Neural crest cell (in vitro differentiated cells): ENCODE measurements around the gene SENP3. TPM values are rescaled to one million over a fixed set of nuclear protein-coding genes. Genes with fewer than 3 reads are reported as not detected.

Source experiments
- DNase-seq: peaks from one replicate; pipeline ENCODE4 v3.0.0; 2021; ENCODE audit warnings: low read depth, mixed read lengths, low spot score
- H3K27ac Mint-ChIP-seq: one replicate; pipeline ENCODE4 v1.8.0; 2021; ENCODE audit warnings: mild to moderate bottlenecking, mixed read lengths; ENCODE audit not compliant: unreplicated experiment
- H3K27me3 Mint-ChIP-seq: 2 replicates; pipeline ENCODE4 v1.8.0; 2021; ENCODE audit warnings: low read depth, mild to moderate bottlenecking, mixed read lengths
- H3K36me3 Mint-ChIP-seq: 2 replicates; pipeline ENCODE4 v1.8.0; 2021; ENCODE audit warnings: low read depth, mild to moderate bottlenecking, mixed read lengths
- H3K4me1 Mint-ChIP-seq: 2 replicates; pipeline ENCODE4 v1.8.0; 2021; ENCODE audit warnings: mixed read lengths
- H3K4me3 Mint-ChIP-seq: one replicate; pipeline ENCODE4 v1.8.0; 2021; ENCODE audit warnings: mild to moderate bottlenecking, mixed read lengths
- H3K9me3 Mint-ChIP-seq: 2 replicates; pipeline ENCODE4 v1.8.0; 2021; ENCODE audit warnings: mixed read lengths
- CTCF ChIP-seq: fragments of 200-600 bp; sonication (generic); conservative IDR thresholded peaks from 2 replicates; pipeline ENCODE4 v1.5.0; 2021; ENCODE audit warnings: antibody characterized with exemption, mild to moderate bottlenecking
- total RNA-seq: library from RNA; stranded (reverse); gene quantifications from 2 replicates; pipeline ENCODE4 v1.2.1, GENCODE V29; 2021

Gene SENP3
- total RNA-seq, 1 donor from 2014 or later: 83.7 TPM

GRCh38 chr17:7557147-7557764, 4.5 kb upstream of the SENP3 start:
- H3K4me1 Mint-ChIP-seq: peaks cover 25% of the 10 kb centered on the region
- H3K9me3 Mint-ChIP-seq: no peaks in the 10 kb centered on the region
- H3K27me3 Mint-ChIP-seq: peaks cover 9% of the 10 kb centered on the region
- no peak overlapping the region for H3K4me3 Mint-ChIP-seq
- no peak overlapping the region for H3K27ac Mint-ChIP-seq
- no peak for TF ChIP-seq CTCF
- DNase-seq: no peak
- H3K36me3 Mint-ChIP-seq: no peaks in the 10 kb centered on the region

- no peak for TF ChIP-seq CTCF
- peak overlapping the region; percentile 96 for H3K27ac Mint-ChIP-seq
- H3K4me1 Mint-ChIP-seq: peaks cover 31% of the 10 kb centered on the region
- no peaks in the 10 kb centered on the region for H3K36me3 Mint-ChIP-seq
- peak overlapping the region; percentile 89 for H3K4me3 Mint-ChIP-seq
- no peak for DNase-seq
- no peaks in the 10 kb centered on the region for H3K9me3 Mint-ChIP-seq
- peaks cover 9% of the 10 kb centered on the region for H3K27me3 Mint-ChIP-seq
These were observed 3.8 kb upstream of the SENP3 start for GRCh38 chr17:7557775-7558543.

- Mint-ChIP-seq H3K4me3 (peak within 1 kb of the TSS; percentile 89), H3K4me1 (peaks cover 32% of the 10 kb centered on the region), H3K9me3 (no peaks in the 10 kb centered on the region), H3K27me3 (peaks cover 9% of the 10 kb centered on the region), H3K36me3 (no peaks in the 10 kb centered on the region), H3K27ac (peak within 1 kb of the TSS; percentile 96)
- TF ChIP-seq CTCF: no peak
- DNase-seq: no peak
These were observed 3.0 kb upstream of the SENP3 start, which contains the start of gene TNFSF13 for GRCh38 chr17:7558544-7559319. TNFSF13 (plus strand) TSS chr17:7558750; CDS start chr17:7559040, 290 bp downstream.

- Mint-ChIP-seq H3K27me3 (peaks cover 9% of the 10 kb centered on the region), H3K4me3 (peak overlapping the region; percentile 93), H3K36me3 (no peaks in the 10 kb centered on the region), H3K9me3 (no peaks in the 10 kb centered on the region), H3K27ac (no peak overlapping the region), H3K4me1 (peaks cover 37% of the 10 kb centered on the region)
- DNase-seq: no peak
- TF ChIP-seq CTCF: no peak
These were observed 2.2 kb upstream of the SENP3 start for GRCh38 chr17:7559320-7560171.
